ENCODE measurements around the gene IRX4. TPM values are rescaled to one million over a fixed set of nuclear protein-coding genes. Genes with fewer than 3 reads are reported as not detected.

The IRX4 gene
- total and polyA plus RNA-seq, 2 donors (not counting 3 experiments of a cell fraction or from before 2014, with no cell fraction given), result not detected

DNA sequence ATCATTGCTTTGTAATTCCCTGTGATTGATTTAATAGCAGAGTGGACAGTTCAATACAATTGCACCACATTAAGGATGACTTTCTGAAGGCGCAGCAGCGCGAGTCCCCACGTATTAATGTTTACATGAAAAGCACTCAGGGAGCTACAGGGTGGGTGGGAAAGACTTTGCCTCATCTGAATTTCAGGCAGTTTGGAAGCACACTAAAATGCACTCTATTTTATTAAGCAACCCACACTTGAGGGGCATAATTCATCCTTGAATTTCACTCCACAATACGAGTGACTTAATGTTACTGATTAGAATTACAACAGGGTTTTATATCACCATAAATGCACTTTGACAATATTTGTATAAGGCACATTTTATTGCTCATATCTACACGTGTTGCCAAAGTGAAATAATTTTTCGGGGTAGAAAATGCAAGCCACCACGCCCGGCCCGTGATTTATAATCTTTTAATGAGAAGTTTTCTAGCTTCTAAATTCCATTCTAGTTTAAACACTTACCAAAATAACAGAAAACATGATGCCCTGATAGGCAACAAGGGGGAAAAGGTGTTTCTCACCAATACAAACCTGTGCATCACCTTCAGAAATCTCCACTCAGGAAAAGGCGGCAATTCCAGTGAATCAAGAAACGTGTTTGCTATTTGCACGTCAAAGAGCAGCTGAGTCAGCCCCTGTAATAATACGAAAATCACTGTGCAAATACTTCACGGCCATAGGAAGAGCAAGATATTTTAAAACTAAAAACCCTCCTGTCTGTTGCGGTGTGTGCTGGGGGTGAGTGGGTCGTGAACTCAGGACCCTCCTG, 40.5 kb downstream of the IRX4 start:
- Histone ChIP-seq H3K4me1 (ENCODE audit: control insufficient read depth, extremely low read depth, insufficient read depth, low read length) (no peaks in the 10 kb centered on the region), H3K4me3 (replicated peaks in 1 of 3; ENCODE audit: insufficient read depth in 1 of 3, low read depth in 1 of 3, low read length in 3 of 3) (no peak overlapping the region), H3K9ac (replicated peaks; ENCODE audit: extremely low read depth, insufficient read depth, low read length) (no peak overlapping the region), H3K9me3 (replicated peaks; ENCODE audit: control insufficient read depth, insufficient read depth, low read length) (no peaks in the 10 kb centered on the region), H3K9me1 (replicated peaks; ENCODE audit: control insufficient read depth, extremely low read depth, insufficient read depth, low read length) (no peaks in the 10 kb centered on the region), H3K79me2 (ENCODE audit: control insufficient read depth, insufficient read depth, low read length) (no peaks in the 10 kb centered on the region), H3K36me3 (ENCODE audit: control insufficient read depth in 2 of 2, extremely low read depth in 1 of 2, insufficient read depth in 2 of 2, low read length in 2 of 2) (no peaks in the 10 kb centered on the region), H3K27ac (ENCODE audit: insufficient read depth, low read depth, low read length) (no peak overlapping the region), H4K20me1 (replicated peaks; ENCODE audit: control insufficient read depth, extremely low read depth, insufficient read depth, low read length) (no peaks in the 10 kb centered on the region), H3K27me3 (ENCODE audit: control insufficient read depth in 2 of 2, insufficient read depth in 2 of 2, low read length in 2 of 2) (no peaks in the 10 kb centered on the region), H3K4me2 (ENCODE audit: insufficient read depth, low read length) (no peak overlapping the region), H2AFZ (ENCODE audit: low read depth, low read length) (no peak overlapping the region)
- POLR2A ChIA-PET, result no interaction called here
- BruUV-seq (replicated peaks), result no TSS peak
- dilution Hi-C loops (cut with MboI; ENCODE audit: extremely low pct_ligation_motif_present, low sequenced_read_pairs), result no loop called here
- no peak for DNase-seq (ENCODE audit: low read depth, low spot score)
- CTCF ChIA-PET, result no interaction called here
- FAIRE-seq, result no peak
- TF ChIP-seq POLR2AphosphoS5 (IDR thresholded peaks at IDR 0.05; ENCODE audit: insufficient read depth, low read depth, low read length), result no peak
- TF ChIP-seq, protein P1, sequence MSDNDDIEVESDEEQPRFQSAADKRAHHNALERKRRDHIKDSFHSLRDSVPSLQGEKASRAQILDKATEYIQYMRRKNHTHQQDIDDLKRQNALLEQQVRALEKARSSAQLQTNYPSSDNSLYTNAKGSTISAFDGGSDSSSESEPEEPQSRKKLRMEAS (IDR thresholded peaks at IDR 0.05; ENCODE audit: insufficient read depth, insufficient read length), result no peak
- TF ChIP-seq, protein P2, sequence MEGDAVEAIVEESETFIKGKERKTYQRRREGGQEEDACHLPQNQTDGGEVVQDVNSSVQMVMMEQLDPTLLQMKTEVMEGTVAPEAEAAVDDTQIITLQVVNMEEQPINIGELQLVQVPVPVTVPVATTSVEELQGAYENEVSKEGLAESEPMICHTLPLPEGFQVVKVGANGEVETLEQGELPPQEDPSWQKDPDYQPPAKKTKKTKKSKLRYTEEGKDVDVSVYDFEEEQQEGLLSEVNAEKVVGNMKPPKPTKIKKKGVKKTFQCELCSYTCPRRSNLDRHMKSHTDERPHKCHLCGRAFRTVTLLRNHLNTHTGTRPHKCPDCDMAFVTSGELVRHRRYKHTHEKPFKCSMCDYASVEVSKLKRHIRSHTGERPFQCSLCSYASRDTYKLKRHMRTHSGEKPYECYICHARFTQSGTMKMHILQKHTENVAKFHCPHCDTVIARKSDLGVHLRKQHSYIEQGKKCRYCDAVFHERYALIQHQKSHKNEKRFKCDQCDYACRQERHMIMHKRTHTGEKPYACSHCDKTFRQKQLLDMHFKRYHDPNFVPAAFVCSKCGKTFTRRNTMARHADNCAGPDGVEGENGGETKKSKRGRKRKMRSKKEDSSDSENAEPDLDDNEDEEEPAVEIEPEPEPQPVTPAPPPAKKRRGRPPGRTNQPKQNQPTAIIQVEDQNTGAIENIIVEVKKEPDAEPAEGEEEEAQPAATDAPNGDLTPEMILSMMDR (IDR thresholded peaks at IDR 0.05; ENCODE audit: extremely low read depth in 1 of 2, insufficient read depth in 1 of 2, low read depth in 1 of 2, low read length in 2 of 2), result no peak
- TF ChIP-seq EZH2 (IDR thresholded peaks at IDR 0.05; ENCODE audit: borderline replicate concordance, low read depth, low read length, severe bottlenecking), result no peak
- TF ChIP-seq JUN (IDR thresholded peaks at IDR 0.05; ENCODE audit: borderline replicate concordance, insufficient read depth, insufficient read length, low read depth), result no peak
- TF ChIP-seq MYC (IDR thresholded peaks at IDR 0.05; ENCODE audit: low read depth, low read length), result no peak
- no peak for TF ChIP-seq FOS (IDR thresholded peaks at IDR 0.05; ENCODE audit: borderline replicate concordance, insufficient read depth, low read length)
- TF ChIP-seq GATA2 (IDR thresholded peaks at IDR 0.05; ENCODE audit: insufficient read depth, insufficient read length, low read depth, low read length), result no peak
- no peak for TF ChIP-seq POLR2A (IDR thresholded peaks at IDR 0.05; ENCODE audit: low read depth, low read length)
- intact Hi-C loops (cut with micrococcal nuclease), result no loop called here
